ENCODE data around the gene AMPH. TPM values are rescaled to one million over a fixed set of nuclear protein-coding genes. Genes with fewer than 3 reads are reported as not detected.
A peak's percentile ranks its signal among the peaks of the same experiment; 100 is the strongest.

Gene AMPH
- total RNA-seq, 1 experiment from 2014 or later: not detected

- CTCF ChIA-PET: no interaction called here
- ATAC-seq (no peak), DNase-seq (peak; percentile 8)
- peaks cover 20% of the 10 kb centered on the region; the same call in 1 of the 2 replicates for H3K27me3 ChIP-seq (ENCODE audit: low read length)
- no peak overlapping the region for H2AFZ ChIP-seq (ENCODE audit: low read length)
- no peaks in the 10 kb centered on the region for H3K9me3 ChIP-seq (ENCODE audit: low read length)
- no peak overlapping the region for H3K4me2 ChIP-seq (ENCODE audit: low read length)
- H3K9ac ChIP-seq (ENCODE audit: low read length): no peak overlapping the region
- POLR2A ChIA-PET (ENCODE audit: unreplicated experiment): no interaction called here
- no peak overlapping the region for H3K4me3 ChIP-seq (ENCODE audit: low read length)
- no peak overlapping the region for H3K27ac ChIP-seq (ENCODE audit: low read length)
- intact Hi-C loops (cut with micrococcal nuclease): no loop called here
- H3K36me3 ChIP-seq (ENCODE audit: low read depth, low read length): no peaks in the 10 kb centered on the region
- H3K4me1 ChIP-seq (ENCODE audit: insufficient read depth, low read length): no peaks in the 10 kb centered on the region
- H3K79me2 ChIP-seq (ENCODE audit: low read length): no peaks in the 10 kb centered on the region
- TF ChIP-seq EZH2 (IDR thresholded peaks at IDR 0.05; ENCODE audit: low read length, unreplicated experiment): no peak
- TF ChIP-seq CTCF (conservative IDR thresholded peaks at IDR 0.05; ENCODE audit: low read depth, low read length): no peak
- no peaks in the 10 kb centered on the region for H4K20me1 ChIP-seq (ENCODE audit: low read length)
- no peaks in the 10 kb centered on the region for H3K9me2 ChIP-seq (replicated peaks; ENCODE audit: low read length)
- H3F3A ChIP-seq (ENCODE audit: low read length, unreplicated experiment): no peaks in the 10 kb centered on the region
- no TSS peak for BruUV-seq (replicated peaks)
Measured at GRCh38 chr7:38512704-38513103, 118.5 kb downstream of the AMPH start.

DNA sequence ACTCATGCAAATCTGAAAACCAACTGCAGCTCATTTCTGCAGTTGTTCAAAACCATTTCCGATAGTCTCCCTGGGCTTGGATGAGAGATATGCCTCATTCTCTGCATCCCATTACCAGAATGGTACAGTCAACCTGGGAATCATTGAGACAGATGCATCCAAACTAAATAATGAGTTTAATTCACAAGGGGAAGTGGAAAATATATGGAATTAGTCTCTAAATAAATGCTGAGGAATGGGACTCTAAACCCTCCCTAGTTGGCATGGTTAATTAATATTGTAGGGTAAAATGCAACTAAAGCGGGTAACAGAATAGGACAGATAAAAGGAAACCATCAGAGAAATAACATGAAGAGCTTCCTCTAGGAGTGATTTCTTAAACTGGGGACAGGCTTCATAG is 118.9 kb downstream of the AMPH start:
- TF ChIP-seq CTCF (conservative IDR thresholded peaks at IDR 0.05; ENCODE audit: low read depth, low read length) (no peak), EZH2 (IDR thresholded peaks at IDR 0.05; ENCODE audit: low read length, unreplicated experiment) (no peak), EZH2phosphoT487 (IDR thresholded peaks at IDR 0.05; ENCODE audit: borderline replicate concordance, low read length) (no peak)
- no peaks in the 10 kb centered on the region for H3K9me2 ChIP-seq (replicated peaks; ENCODE audit: low read length)
- H3K27me3 ChIP-seq (ENCODE audit: low read length): peaks cover 24% of the 10 kb centered on the region; the same call in 1 of the 2 replicates
- CTCF ChIA-PET: no interaction called here
- POLR2A ChIA-PET (ENCODE audit: unreplicated experiment): no interaction called here
- H2AFZ ChIP-seq (ENCODE audit: low read length): no peak overlapping the region
- BruUV-seq (replicated peaks): no TSS peak
- no peak overlapping the region for H3K4me3 ChIP-seq (ENCODE audit: low read length)
- H3K36me3 ChIP-seq (ENCODE audit: low read depth, low read length): no peaks in the 10 kb centered on the region
- intact Hi-C loops (cut with micrococcal nuclease): no loop called here
- no peak for ATAC-seq
- no peaks in the 10 kb centered on the region for H3F3A ChIP-seq (ENCODE audit: low read length, unreplicated experiment)
- no peaks in the 10 kb centered on the region for H4K20me1 ChIP-seq (ENCODE audit: low read length)
- H3K27ac ChIP-seq (ENCODE audit: low read length): no peak overlapping the region
- H3K9ac ChIP-seq (ENCODE audit: low read length): no peak overlapping the region
- no peak overlapping the region for H3K4me2 ChIP-seq (ENCODE audit: low read length)
- H3K79me2 ChIP-seq (ENCODE audit: low read length): no peaks in the 10 kb centered on the region
- no peaks in the 10 kb centered on the region for H3K9me3 ChIP-seq (ENCODE audit: low read length)
- H3K4me1 ChIP-seq (ENCODE audit: insufficient read depth, low read length): no peaks in the 10 kb centered on the region
- no peak for DNase-seq

DNA sequence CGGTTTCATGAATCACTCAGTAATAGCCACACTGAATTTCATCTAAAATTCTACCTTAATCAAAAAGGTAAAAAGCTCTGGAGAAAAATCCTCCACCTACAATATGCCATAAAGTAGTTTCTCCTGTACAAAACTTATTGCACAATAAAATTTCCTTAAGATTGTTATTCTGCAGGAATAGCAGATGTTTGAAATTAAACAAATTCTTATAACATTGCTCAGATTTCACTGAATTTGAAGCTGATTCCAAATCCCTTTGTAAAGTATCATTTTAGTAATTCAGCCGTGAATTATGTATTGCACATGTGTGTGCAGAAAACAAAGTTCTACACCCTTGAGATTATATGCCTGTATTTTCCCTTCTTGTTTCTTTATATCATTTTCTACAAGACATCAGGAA is 123.8 kb downstream of the AMPH start:
- H3K4me2 ChIP-seq (ENCODE audit: low read length): no peak overlapping the region
- POLR2A ChIA-PET (ENCODE audit: unreplicated experiment): no interaction called here
- no peak for TF ChIP-seq EZH2phosphoT487 (IDR thresholded peaks at IDR 0.05; ENCODE audit: borderline replicate concordance, low read length)
- CTCF ChIA-PET: no interaction called here
- no peaks in the 10 kb centered on the region for H4K20me1 ChIP-seq (ENCODE audit: low read length)
- no peaks in the 10 kb centered on the region for H3K4me1 ChIP-seq (ENCODE audit: insufficient read depth, low read length)
- H3K79me2 ChIP-seq (ENCODE audit: low read length): no peaks in the 10 kb centered on the region
- H3K27ac ChIP-seq (ENCODE audit: low read length): no peak overlapping the region
- intact Hi-C loops (cut with micrococcal nuclease): no loop called here
- no peak for ATAC-seq
- H3K36me3 ChIP-seq (ENCODE audit: low read depth, low read length): no peaks in the 10 kb centered on the region
- no peak overlapping the region for H3K9ac ChIP-seq (ENCODE audit: low read length)
- peaks cover 53% of the 10 kb centered on the region for H3K27me3 ChIP-seq (ENCODE audit: low read length)
- no peak overlapping the region for H3K4me3 ChIP-seq (ENCODE audit: low read length)
- H3K9me2 ChIP-seq (replicated peaks; ENCODE audit: low read length): no peaks in the 10 kb centered on the region
- H2AFZ ChIP-seq (ENCODE audit: low read length): no peak overlapping the region
- BruUV-seq (replicated peaks): no TSS peak
- no peaks in the 10 kb centered on the region for H3F3A ChIP-seq (ENCODE audit: low read length, unreplicated experiment)
- no peaks in the 10 kb centered on the region for H3K9me3 ChIP-seq (ENCODE audit: low read length)
- DNase-seq: no peak
